8988T (cell line): ENCODE data around the gene GABRP.
"Not testable (repeated sequence)": the region's sequence is repeated elsewhere in the genome, so short reads cannot be mapped to it uniquely, and the experiment has no call there.

Source experiments
- DNase-seq: peaks from one replicate; pipeline ENCODE4 v3.0.0; 2011

The GABRP gene

DNA sequence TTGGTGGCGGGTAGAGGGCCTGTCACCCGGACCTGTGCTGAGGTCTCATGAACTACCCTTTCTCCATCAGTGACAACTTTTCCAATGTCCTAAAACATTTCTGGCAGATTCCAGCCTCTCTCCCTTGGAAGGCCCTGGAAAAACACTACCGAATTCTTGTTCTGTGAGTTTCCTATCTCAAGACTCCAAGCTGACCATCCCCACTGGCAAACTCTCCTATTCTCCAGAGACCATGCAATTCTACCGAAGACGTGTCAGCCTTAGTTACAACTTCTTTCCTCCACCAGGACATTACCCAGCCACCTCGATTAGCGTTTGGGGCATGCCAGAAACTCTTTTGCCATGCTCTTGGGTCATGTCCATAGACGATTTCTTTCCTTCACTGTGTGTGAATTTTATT is 26.8 kb upstream of the GABRP start:
- DNase-seq, result no peak

DNA sequence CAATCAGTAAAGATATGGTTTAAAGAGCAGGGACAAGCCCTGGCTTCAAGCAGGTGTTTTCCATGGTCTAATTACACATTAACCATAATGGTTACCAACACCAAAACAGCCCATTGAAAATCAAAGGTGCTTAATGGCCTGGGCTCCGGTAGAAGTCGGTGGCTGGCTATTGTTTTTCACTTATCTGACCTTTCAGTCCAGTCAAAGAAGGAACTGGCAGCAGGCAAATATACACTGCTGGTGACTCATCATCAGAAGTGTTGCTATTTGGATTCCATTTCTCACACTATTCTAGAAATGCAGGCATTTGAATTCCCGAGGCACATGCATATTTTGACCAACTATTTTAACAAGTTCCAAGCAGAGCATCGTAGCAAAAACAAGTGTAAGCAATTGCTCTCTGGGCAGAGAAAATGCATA is 26.3 kb upstream of the GABRP start:
- no peak for DNase-seq

DNA sequence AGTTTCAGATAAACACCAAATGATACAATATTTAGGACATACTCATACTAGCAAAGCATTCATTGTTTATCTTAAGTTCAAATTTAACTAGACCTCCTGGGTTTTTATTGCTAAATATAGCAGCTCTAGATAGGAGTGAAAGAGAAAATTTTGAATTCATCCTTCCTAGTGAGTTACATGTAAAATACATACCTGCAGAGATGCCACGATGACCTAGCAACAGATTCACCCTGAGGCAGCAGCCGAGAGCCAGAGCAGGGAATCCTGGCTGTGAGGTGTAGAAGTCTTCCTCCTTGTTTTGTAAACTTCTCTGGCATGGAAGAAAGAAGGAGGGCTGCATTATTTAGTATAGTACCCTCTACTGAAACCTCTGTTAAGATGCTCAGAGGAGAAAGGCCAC is 25.9 kb upstream of the GABRP start:
- DNase-seq, result no peak

DNA sequence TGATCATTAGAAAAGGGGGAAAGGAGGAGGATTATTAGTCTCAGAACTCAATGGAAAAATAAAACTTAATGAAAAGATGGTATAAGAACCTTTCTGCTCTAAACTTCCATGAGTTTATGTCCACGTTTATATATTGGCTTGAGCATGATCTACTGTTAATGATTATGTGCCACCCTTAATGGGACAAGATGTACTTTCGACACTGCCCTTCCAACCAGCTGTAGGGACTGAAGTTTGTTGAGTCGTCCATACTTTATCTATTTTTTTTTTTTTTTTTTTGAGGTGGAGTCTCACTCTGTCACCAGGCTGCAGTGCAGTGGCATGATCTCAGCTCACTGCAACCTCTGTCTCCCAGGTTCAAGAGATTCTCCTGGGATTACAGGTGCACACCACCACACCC is 25.0 kb upstream of the GABRP start:
- DNase-seq, result no peak

DNA sequence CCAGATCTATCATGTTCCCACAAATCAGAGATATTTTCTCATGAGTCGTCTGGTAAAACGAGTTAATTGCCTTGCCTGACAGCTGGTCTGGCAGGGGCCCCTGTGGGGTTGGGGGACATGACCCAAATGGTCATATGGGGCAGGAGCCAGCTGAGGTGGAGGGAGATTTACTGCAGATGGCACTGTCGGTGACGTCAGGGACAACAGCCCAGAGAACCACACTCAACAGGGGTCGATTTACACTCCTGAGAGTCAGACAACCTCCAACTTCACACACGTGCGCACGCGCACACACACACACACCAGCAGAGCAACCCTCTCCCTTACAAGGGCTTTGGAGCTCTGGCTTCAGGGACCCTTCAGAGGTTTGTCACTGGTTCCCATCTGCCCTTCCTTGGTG is 23.4 kb upstream of the GABRP start:
- DNase-seq, result no peak

DNA sequence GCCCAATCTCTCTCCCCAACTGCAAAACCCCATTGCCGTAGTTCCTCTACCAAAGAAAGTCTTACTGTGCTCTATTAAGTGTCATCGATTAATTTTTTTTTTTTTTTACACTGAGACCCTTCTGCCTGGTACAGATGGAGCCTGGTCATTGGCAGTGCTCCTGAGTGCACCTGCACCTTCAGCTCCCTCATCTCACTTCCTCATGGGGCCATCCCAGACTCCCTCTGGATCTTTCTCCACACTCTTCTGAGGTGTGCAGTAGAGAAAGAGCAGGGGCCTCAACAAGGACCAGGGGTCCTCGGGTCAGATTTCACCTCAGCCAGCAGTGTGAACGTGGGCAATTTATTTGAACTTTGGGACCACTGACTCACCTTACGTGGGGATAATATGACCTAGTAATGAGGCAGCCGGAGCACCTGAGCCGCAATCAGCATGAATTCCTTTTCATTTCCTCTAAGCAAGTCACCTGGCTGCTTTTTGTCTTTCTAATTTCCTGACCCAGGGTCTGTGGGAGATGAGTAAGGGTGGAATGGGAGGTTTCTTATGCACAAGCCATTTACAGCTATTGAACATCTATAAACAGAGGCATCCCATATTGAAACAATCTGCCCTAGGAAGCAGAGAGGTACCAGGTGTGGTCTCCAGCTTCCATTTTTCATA is 22.3 kb upstream of the GABRP start:
- DNase-seq, result no peak

DNA sequence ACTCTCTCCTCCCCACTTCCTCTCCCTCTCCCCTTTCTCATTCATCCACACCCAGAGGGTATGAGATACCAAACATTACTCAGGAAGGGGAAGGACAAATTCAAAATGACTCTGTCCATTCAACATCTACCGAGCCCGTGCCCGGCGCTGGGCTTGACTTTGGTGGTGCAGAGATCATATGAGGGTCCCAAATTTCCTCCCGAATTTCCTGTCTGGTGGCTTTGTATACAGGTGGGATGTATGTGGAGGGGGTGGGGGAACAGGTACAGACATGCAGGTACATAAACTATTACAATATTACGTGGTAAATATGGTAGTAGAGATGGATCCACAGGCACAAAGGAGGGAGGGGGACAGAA is 21.8 kb upstream of the GABRP start:
- no peak for DNase-seq

DNA sequence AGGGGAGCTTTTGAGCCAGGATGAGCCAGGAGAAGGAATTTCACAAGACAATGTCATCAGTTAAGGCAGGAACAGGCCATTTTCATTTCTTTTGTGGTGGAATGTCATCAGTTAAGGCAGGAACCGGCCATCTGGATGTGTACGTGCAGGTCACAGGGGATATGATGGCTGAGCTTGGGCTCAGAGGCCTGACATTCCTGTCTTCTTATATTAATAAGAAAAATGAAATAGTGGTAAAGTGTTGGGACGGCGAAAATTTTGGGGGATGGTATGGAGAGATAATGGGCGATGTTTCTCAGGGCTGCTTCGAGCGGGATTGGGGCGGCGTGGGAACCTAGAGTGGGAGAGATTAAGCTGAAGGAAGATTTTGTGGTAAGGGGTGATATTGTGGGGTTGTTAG is 21.2 kb upstream of the GABRP start:
- DNase-seq, result not testable (repeated sequence)

DNA sequence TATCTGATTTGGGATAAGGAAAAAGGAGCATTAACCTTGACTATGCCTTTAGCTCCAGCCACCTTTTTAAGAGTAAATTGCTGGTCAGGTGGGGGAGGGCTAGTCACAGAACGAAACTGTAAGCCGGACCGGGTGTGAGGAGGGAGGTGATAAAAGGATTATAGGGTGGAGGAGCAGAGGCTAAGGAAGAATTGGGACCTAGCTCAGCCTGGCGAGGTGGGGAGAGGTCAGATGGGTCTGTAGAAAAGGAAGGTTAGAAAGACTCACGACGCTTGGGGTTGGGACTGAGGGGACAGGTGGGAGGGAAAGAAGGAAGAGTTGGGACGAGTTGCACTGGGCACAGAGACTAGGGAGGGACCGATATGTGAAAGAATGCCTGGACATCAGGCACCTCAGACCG is 17.7 kb upstream of the GABRP start:
- DNase-seq, result not testable (repeated sequence)

DNA sequence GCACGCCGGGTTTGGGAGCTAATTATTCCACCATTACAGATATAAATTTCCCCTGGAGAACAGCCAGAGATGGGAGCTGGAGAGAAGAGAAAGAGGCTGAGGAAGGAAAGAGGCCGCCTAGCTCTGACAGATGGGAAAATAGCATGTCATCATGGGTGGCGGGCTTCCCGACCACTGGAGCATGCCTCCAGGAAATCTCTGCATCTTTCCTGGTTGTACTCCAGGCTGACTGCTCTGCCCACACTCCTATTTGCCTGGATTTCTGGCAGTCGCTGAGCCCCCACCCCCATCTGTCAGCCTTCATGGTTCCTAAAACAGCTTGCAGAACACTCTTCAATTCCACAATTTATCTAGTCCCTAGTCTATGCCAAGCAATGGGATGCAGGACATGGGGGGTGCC is 14.3 kb upstream of the GABRP start:
- no peak for DNase-seq

DNA sequence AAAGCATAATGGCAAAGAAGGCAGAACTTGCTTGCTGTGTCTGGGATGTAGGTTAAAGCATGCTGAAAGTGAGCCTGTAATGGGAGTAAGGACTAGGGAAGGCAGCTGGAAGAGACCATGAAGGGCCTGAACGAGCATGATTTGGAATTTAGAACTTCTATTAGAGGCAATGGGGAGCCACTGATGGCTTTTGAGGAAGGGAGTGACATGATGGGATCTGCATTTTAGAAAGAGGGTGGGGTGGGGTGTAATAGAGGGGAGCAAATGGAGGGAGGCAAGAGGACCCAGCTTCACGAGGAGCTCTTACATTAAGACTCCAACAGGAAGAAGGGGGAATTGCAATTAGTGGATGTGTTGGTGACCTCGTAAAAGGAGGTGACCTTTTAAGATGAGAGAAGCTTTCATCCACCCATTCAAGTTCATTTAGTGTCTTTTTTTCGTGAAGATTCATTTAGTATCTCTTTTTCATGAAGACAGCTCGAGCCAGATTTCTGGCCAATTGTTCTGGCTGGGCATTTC is 13.6 kb upstream of the GABRP start:
- no peak for DNase-seq

DNA sequence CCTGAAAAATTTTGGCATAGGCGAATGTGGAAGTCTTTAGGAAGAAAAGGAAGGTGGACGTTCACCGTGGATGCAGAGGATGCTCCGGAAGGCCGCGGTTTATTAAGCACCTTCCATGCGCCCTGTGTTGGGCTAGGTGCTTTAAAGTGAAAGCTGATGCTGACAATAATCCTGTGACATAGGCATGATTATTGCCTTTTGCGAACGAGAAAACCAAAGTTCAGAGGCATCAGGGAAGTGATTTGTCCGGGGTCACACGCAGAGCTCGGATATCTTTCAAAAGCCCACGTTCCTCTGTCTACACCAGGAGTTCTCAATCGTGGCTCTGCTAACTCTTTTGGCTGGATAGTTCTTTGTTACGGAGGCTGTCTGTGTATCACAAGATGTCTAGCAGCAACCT is 12.0 kb upstream of the GABRP start:
- no peak for DNase-seq

DNA sequence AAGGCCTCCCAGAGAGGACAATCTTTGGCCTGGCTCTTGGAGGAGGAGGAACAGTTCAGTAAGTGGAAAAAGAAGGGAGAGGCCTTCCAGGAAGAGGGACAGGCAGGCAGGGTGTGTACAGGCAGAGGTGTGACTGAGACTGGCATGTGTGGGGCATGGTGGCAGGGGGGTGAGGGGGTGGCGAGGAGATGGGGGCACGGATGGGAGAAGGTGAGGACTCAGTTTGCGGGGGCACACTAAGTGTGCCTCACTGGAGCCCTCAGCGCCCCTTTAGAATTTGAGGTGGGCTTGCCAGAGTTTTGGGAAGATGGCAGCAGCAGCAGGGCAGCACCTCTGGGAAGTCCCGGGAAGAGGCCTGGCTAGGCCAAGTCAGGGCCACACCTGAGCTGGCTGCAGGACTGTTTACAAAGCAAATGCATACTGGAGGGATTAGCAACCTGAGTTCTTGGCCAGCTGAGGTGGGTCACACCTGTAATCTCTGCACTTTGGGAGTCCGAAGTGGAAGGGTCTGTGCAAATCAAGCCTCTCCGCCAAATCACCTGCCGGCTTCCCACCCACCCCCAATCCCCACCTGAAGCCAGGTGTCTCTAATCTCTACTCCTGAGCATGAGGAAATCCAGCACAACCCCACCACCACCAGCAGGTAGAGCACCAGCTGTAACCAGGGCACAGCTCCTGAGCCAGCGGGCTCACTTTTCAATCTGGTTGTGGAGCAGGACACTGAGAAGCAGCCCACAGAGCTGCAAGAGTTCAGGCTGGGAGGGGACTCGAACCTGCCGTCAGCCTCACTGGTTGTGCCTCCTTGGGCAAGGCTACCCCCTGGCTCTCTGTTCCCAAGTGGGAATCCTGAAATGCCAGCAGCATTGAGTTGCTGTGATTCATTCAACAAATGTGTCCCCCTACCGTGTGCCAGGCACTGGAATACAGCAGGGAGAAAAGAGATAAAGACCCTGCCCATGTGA is 10.2 kb upstream of the GABRP start:
- no peak for DNase-seq

DNA sequence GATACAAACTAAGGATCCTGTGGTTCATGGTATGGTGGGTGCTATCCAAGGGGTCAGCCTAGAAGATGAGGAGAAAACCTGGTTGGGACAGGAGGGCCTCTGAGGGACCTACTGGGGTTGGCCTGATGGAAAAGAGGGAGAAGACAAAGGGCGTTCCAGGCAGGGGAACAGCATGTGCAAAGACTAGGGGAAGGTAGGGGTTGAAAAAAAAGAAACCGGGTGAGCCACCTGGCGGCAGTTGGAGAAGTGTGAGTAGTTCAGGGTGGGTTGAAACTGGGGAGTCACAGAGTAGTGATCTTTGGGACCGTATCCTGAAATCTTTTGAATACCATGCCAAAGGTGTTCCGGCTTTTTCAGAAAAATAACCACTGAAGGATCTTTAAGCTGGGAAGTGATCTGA is 8.7 kb upstream of the GABRP start:
- DNase-seq, result no peak

DNA sequence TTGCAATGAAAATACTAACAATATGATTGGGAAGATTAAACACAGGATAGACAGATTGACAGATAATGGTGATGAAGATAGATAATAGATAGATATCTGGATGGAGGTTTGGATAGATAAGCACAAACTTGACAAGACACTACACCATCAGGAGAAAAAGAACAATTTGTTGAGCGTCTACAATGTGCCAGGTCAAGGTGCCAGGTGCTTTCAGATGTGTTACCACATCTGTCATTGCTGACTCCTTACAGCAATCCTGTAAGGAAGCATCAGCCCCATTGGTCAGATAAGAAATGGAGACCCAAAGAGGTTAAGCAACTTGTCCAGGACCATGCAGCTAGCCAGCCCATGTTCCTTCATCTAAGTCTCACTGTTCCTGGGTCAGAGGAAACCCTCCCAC is 1.6 kb upstream of the GABRP start:
- DNase-seq, result no peak

DNA sequence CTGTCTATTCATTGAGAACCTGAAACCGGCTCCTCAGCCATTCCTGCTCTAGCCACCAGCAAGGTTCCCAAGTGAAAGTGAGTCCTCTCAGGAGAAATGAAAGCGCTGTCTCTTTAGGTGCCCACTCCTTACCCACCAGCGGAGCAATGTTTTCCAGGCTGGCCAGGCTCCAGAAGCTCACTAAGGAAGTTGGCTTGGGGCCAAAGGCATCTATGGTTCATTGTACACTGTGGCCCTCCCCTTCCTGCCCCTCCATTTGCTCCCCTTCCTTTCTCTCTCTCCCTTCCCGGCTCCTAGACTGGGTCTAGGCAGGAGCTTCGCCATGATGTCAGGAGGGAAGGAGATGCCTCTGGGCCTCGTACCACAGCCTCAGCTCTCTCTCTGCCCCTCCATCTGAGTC is 1.1 kb upstream of the GABRP start:
- no peak for DNase-seq

DNA sequence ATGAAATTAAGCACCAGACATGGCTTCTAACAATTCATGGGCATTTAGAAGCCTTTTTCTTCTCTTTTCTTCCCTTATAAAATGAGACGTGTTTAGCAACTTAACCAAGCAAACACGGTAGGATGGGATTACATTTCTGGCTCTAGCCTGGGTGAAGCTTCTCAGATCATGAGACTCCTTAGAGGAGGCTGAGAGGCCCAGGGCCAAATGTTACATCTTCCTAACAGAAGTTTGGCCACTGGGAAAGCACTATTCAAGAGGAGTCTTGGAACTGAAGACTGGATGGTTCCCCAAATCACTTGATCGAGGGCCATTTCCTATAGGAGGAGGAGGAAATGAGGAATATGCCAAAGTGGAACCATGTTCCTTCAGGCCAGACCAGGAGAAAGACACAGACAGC is 1.9 kb downstream of the GABRP start:
- no peak for DNase-seq

DNA sequence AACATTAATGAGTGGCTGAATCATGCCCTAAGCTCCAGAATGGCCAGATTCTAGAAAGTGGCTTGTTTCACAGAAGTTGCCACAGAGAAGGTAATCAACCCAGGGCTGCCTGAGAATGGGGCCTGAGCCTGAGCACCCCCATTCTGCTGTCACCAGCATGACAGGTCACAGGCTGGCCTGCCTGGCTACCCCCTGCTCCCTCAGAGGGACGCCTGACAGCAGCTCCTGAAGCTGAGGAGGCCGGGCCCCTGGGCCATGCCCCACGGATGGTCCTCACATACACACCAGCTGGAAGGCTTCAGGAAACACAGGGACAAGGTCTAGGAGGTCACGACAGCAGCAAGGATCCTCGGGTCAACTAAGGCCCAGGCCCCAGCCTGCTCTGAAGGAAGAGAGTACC is 3.7 kb downstream of the GABRP start:
- DNase-seq, result no peak

DNA sequence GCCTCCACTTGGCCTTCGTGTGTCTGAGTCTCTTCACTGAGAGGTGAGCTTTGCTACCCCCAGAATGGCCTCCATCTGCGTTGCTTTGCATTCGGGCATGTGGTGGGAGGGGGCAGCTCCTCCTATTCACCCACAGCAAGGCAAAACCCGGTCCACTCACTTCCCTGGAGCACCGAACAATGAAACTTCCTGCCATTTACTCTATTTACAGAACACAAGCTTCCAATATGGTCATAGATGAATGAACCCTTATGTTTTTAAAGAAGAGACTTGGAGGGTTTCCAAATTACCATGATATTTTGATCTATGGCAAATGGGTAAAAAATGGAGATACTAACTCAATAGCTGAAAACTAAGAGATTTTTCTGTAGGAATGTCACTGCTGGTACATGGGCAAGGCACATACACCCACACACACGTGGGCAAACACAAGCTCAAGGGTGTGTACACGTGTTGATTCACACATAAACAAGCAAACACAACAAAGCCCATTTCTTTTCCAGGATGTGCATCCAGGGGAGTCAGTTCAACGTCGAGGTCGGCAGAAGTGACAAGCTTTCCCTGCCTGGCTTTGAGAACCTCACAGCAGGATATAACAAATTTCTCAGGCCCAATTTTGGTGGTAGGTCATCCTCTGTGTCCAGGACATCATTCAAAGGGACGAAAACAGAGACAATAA is 5.2 kb downstream of the GABRP start:
- DNase-seq, result no peak

DNA sequence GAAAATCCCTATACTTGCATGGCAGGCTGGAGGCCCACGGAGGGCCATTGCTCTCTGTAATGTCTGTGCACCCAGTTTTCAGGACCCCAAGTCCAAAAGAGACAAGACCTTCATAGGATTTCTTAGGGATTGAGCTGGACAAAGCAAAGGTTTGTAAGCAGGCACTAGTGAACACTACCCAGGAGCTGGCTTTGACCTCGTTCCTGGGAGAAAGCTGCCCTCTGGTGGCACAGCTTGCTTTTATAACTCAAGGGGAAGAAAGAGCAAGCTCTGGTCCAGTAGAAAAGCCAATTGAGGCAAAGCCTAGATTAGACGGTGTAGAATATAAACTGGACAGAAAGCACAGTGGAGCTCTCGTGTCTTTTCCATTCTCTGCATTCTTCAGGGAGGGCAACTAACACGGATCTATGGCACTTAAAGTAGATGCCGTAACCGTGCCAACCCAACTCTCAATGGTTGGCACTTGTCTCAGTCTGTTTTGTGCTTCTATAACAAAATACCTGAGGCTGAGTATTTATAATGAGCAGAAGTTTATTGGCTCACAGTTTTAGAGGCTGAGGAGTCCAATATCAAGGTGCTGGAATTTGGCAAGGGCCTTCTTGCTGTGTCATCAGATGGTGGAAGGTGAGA is 7.9 kb downstream of the GABRP start:
- DNase-seq, result peak; percentile 53

DNA sequence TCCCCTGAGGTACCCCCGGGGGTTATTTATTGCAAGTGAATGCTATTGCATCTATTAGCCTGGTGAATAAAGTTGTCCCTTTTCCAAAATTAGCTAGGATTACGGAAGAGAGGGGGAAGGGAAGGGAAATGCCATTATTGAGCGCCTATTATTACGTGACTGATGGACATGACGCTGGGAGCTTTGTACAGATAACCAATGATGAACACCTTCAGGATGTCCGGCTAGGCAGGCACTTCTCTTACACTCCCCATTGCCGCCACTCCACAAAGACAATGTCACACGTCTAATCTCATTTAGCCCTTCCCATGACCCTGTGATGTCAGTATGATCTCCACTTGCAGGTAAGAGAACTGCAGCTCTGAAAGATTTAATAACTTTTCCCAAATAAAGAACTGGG is 9.4 kb downstream of the GABRP start:
- no peak for DNase-seq

DNA sequence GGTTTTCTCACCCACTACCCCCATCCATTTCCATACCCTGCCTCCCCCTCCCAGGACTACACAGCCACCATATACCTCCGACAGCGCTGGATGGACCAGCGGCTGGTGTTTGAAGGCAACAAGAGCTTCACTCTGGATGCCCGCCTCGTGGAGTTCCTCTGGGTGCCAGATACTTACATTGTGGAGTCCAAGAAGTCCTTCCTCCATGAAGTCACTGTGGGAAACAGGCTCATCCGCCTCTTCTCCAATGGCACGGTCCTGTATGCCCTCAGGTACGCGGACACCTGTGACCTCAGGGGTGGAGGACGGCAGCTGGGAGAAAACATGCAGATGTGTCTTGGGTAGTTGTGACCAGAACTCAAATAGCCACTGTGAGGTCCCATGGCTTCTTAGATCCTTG is 11.6 kb downstream of the GABRP start:
- DNase-seq, result no peak

DNA sequence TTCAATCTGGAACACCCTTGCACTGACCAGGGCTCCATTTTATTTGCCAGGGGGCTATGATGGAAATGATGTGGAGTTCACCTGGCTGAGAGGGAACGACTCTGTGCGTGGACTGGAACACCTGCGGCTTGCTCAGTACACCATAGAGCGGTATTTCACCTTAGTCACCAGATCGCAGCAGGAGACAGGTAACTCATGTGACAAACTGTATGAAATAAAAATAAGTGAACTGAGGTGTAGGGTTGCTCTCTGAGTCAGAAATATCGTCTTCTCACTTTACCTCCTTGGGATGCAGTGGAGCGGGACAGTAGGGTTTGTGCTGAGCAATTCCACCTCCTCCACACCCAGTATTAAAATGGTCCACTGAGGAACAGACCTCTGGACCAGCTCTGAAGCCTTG is 22.1 kb downstream of the GABRP start:
- DNase-seq, result no peak
